NB4 (cell line): ENCODE measurements around the gene RAB23.
A peak's percentile ranks its signal among the peaks of the same experiment; 100 is the strongest.

Source experiments
- DNase-seq: peaks from one replicate; pipeline ENCODE4 v3.0.0; 2010; ENCODE audit warnings: low read depth
- H3K4me3 ChIP-seq: one replicate; pipeline ENCODE4 v1.5.1; 2011; ENCODE audit warnings: mild to moderate bottlenecking, low read depth, low read length, moderate library complexity
- MYC ChIP-seq: IDR thresholded peaks from 2 replicates; pipeline ENCODE4 v1.6.1; 2011; ENCODE audit warnings: low read depth, low read length
- POLR2A ChIP-seq: IDR thresholded peaks from 2 replicates; pipeline ENCODE4 v1.6.1; 2011; ENCODE audit warnings: mild to moderate bottlenecking; ENCODE audit not compliant: insufficient read length; ENCODE audit errors: extremely low read depth
- TF ChIP-seq, protein P1 (sequence below): IDR thresholded peaks from one replicate; pipeline ENCODE4 v1.5.1; 2012; ENCODE audit warnings: low read depth, low read length
- TF ChIP-seq, protein P2 (sequence below): IDR thresholded peaks from 2 replicates; pipeline ENCODE4 v1.6.1; 2011; ENCODE audit warnings: low read depth, low read length

Gene RAB23

DNA sequence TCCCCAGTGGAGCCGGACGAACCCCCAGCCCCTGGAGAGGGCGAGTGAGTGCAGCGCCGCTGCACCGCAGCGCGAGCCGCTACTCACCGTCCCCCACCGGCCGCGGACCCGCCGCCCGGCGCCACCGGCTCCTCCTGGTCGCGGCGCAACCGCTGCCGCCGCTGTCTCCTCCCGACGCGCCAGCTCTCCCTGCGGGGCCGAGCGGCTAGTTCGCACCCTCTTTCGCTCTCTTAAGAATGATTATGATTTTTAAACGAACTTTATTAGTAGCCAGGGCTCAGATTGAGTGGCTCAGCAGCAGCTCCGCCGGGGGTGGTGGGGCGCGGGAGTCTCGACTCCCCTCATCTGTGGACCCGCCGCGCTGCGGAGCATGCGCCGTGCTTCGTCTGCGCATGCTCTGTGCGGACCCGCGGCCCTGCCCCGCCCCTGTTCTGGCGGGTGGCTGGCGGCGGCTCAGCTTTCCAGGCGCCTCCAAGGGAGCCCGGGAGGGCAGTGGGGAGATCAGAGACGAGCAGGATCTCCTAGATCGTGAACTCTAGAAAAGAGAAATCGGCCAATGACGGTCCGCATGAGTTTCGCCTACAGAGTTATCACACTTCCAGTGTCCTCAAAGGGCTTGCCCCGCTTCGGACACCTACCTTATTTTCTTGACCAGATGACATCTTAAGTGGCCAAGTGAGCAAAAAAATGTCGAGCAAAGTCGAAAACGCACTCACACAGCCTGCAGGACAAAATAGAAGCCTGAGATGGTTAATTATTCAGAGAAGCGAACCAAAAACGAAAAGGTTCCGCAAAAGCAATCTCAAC is at the start of gene RAB23:
Gene RAB23, minus strand, starts transcription at position 372 of the 807 bp plus-strand sequence. CDS start 11,927 bp downstream, outside the sequence.
- peak within 1 kb of the TSS; percentile 78 for H3K4me3 ChIP-seq
- TF ChIP-seq, protein P1, sequence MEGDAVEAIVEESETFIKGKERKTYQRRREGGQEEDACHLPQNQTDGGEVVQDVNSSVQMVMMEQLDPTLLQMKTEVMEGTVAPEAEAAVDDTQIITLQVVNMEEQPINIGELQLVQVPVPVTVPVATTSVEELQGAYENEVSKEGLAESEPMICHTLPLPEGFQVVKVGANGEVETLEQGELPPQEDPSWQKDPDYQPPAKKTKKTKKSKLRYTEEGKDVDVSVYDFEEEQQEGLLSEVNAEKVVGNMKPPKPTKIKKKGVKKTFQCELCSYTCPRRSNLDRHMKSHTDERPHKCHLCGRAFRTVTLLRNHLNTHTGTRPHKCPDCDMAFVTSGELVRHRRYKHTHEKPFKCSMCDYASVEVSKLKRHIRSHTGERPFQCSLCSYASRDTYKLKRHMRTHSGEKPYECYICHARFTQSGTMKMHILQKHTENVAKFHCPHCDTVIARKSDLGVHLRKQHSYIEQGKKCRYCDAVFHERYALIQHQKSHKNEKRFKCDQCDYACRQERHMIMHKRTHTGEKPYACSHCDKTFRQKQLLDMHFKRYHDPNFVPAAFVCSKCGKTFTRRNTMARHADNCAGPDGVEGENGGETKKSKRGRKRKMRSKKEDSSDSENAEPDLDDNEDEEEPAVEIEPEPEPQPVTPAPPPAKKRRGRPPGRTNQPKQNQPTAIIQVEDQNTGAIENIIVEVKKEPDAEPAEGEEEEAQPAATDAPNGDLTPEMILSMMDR: no peak
- TF ChIP-seq, protein P2, sequence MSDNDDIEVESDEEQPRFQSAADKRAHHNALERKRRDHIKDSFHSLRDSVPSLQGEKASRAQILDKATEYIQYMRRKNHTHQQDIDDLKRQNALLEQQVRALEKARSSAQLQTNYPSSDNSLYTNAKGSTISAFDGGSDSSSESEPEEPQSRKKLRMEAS: peak; percentile 44; the same call in 1 of the 2 replicates
- TF ChIP-seq POLR2A (peak; percentile 70), MYC (peak; percentile 64)
- peak; percentile 89 for DNase-seq

DNA sequence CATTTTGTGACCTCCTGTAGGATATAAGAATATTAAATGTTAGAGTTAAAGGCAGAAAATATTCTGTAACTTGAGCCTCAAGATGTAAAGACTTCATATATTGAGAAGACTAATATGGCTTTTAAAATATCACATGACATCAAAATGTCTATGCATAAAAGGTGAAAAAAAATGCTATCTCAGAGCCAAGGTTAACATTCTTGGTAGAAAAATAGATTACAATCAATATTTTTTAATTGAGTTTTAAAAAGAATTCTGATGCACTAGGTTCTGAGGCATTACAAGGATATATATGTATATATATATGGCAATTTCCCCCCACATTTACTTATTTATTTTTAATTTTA is 46.2 kb upstream of the RAB23 start:
- TF ChIP-seq, protein P1: no peak

DNA sequence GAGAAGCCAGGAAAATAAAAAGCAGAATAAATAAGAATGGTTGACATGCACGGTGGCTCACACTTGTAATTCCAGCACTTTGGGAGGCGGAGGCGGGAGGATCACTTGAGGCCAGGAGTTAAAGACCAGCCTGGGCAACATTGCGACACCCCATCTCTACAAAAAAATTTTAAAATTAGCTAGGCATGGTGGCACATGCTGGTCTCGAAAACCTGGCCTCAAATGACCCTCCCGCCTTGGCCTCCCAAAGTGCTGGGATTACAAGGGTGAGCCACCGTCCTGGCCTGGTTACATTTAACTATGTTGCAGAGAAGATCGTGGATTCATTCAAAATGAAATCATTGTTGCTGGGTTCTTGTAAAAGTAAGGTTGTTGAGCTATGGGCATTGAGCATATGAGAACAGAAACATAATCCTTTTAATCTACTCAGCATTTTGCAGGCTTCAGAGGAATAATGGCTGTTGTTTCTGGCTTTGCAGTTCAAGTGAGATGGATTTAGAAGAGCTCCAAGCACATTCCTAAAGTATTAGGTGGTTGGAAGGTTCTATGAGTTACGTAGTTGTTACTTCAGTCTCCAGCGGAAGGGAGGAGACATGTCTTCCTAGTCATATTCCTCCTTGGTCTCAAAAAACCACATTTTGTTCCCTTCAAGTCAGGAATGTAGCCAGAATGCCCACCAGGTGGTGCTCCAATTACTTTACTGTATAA is 45.6 kb upstream of the RAB23 start:
- TF ChIP-seq, protein P2: no peak
- TF ChIP-seq, protein P1: peak; percentile 67
- H3K4me3 ChIP-seq: no peak overlapping the region
- peak; percentile 62 for DNase-seq

More for the DNA sequence above, 46.2 kb upstream of the RAB23 start:
- H3K4me3 ChIP-seq: no peak overlapping the region
- no peak for DNase-seq

DNA sequence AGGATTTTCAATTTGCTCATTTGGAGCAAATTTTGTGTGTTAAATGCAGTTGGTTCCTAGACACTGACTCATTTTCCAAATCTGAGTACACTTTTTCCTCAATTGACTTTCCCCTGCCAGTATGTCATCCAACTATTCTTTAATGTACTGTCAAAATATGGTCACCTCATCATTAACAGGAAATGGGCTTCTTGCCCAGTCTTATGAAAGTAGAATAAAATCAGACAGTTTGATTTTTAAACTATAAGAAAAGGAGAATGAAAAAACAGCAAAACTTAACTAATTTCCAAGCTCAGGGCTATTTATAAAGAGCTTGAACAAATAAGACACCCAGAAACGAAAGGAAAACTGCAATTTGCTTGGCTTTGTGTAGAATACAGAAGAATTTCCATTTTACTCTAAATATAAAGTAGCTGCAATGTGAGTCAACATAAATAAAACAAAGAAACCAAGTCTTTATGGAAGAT is 43.7 kb upstream of the RAB23 start:
- H3K4me3 ChIP-seq: no peak overlapping the region
- no peak for DNase-seq
- TF ChIP-seq, protein P1: no peak
- TF ChIP-seq MYC: no peak
- TF ChIP-seq POLR2A: no peak
- TF ChIP-seq, protein P2: no peak

DNA sequence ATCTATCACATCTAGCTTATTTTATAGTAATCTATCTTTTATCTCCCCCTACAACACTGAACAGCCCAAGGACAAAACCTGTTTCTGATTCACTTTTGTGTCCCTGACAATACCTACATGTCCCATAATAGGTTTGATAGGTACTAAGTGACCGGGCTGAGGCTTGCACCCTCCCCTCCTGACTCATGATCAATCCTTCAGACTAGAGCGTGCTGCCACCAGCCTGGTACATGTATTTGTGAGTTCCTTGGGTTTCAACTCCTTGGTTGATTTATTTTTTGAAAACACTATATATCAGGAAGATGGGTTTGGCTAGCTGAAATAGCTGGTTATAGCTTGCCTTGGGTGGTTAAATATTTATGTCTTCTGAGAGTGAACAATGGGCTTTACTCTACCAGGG is 41.6 kb upstream of the RAB23 start:
- DNase-seq: no peak
- no peak overlapping the region for H3K4me3 ChIP-seq
- no peak for TF ChIP-seq MYC
- TF ChIP-seq, protein P2: no peak
- no peak for TF ChIP-seq POLR2A
- TF ChIP-seq, protein P1: no peak
